Measurements from ENCODE around the gene SLC50A1. TPM values are rescaled to one million over a fixed set of nuclear protein-coding genes. Genes with fewer than 3 reads are reported as not detected.
"Not testable (repeated sequence)": the region's sequence is repeated elsewhere in the genome, so short reads cannot be mapped to it uniquely, and the experiment has no call there.

The SLC50A1 gene
- total RNA-seq, 1 experiment from 2014 or later, result 24.9 TPM

DNA sequence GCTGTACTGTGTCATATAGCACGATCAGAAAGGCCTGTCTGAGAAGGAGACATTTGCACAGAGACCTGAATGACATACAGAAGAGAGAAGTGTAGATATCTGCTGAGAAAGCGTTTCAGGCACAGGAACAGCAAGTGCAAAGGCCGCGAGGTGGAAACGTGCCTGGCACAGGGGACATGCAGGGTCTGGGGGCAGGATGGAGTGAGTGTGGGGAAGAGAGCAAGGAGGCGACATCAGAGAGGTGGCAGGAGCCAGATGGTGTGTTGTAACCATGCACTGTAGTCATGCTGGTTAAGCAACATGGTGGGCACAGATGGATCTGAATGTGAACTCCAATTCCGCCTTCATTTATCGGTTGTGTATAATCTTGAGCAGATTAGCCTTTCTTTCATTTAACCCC lies 24.5 kb downstream of the SLC50A1 start:
- Histone ChIP-seq H4K8ac (replicated peaks; ENCODE audit: insufficient read length, low read depth, low read length) (no peak overlapping the region), H4K5ac (ENCODE audit: insufficient read length, low read depth, low read length) (no peak overlapping the region), H3K18ac (ENCODE audit: insufficient read length, low read depth, low read length) (no peak overlapping the region), H2AFZ (ENCODE audit: low read length) (no peak overlapping the region), H4K91ac (ENCODE audit: insufficient read length, low read depth, low read length) (no peak overlapping the region), H3K27me3 (ENCODE audit: insufficient read depth, low read length) (no peaks in the 10 kb centered on the region), H3K14ac (ENCODE audit: insufficient read depth, low read length) (no peak overlapping the region), H3K23ac (ENCODE audit: insufficient read length, low read depth, low read length) (no peak overlapping the region), H3K56ac (ENCODE audit: insufficient read length, low read depth, low read length) (no peak overlapping the region), H3K79me1 (ENCODE audit: insufficient read depth, low read depth, low read length, poor library complexity, severe bottlenecking) (no peaks in the 10 kb centered on the region), H4K20me1 (ENCODE audit: control insufficient read depth, insufficient read depth, insufficient read length) (no peaks in the 10 kb centered on the region), H2BK20ac (ENCODE audit: low read depth, low read length, poor library complexity, severe bottlenecking) (no peak overlapping the region), H3K23me2 (ENCODE audit: insufficient read length, low read depth, low read length, poor library complexity, severe bottlenecking) (no peaks in the 10 kb centered on the region), H2BK15ac (ENCODE audit: low read depth, low read length) (no peak overlapping the region), H2BK12ac (ENCODE audit: insufficient read length, low read depth, low read length) (no peak overlapping the region), H2BK120ac (ENCODE audit: low read depth, low read length, poor library complexity, severe bottlenecking) (no peak overlapping the region), H3T11ph (ENCODE audit: low read length) (no peak overlapping the region), H2AK5ac (ENCODE audit: insufficient read length, low read length) (no peak overlapping the region), H3K4ac (ENCODE audit: low read depth, low read length) (no peak overlapping the region), H3K4me2 (ENCODE audit: insufficient read depth, insufficient read length, low read length) (no peak overlapping the region), H2BK5ac (ENCODE audit: insufficient read length, low read length) (no peak overlapping the region), H3K9ac (ENCODE audit: extremely low read depth, insufficient read length, low read length) (no peak overlapping the region), H3K4me1 (ENCODE audit: insufficient read depth, low read length) (no peaks in the 10 kb centered on the region), H3K27ac (ENCODE audit: insufficient read length, low read depth, low read length) (no peak overlapping the region), H3K79me2 (ENCODE audit: insufficient read depth, low read length) (no peaks in the 10 kb centered on the region), H3K9me3 (ENCODE audit: control insufficient read depth, low read depth, low read length) (no peaks in the 10 kb centered on the region)
- Mint-ChIP-seq H3K4me3 (no peak overlapping the region), H3K9me3 (peaks cover 0 to 5% of the 10 kb centered on the region in 2 experiments; a peak in 3 of 5 replicates), H3K36me3 (ENCODE audit: insufficient read depth in 1 of 3, low read depth in 3 of 3) (no peaks in the 10 kb centered on the region), H3K27me3 (ENCODE audit: low read depth) (peaks cover 27% of the 10 kb centered on the region), H3K27ac (no peak overlapping the region), H3K4me1 (no peaks in the 10 kb centered on the region)
- no peak for DNase-seq
- TF ChIP-seq, protein P1, sequence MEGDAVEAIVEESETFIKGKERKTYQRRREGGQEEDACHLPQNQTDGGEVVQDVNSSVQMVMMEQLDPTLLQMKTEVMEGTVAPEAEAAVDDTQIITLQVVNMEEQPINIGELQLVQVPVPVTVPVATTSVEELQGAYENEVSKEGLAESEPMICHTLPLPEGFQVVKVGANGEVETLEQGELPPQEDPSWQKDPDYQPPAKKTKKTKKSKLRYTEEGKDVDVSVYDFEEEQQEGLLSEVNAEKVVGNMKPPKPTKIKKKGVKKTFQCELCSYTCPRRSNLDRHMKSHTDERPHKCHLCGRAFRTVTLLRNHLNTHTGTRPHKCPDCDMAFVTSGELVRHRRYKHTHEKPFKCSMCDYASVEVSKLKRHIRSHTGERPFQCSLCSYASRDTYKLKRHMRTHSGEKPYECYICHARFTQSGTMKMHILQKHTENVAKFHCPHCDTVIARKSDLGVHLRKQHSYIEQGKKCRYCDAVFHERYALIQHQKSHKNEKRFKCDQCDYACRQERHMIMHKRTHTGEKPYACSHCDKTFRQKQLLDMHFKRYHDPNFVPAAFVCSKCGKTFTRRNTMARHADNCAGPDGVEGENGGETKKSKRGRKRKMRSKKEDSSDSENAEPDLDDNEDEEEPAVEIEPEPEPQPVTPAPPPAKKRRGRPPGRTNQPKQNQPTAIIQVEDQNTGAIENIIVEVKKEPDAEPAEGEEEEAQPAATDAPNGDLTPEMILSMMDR (conservative IDR thresholded peaks at IDR 0.05), result no peak
- no CpG with 5 or more reads among the region's 8 CpGs for WGBS (ENCODE audit: extremely low coverage, insufficient read length, low lambda C conversion rate)

DNA sequence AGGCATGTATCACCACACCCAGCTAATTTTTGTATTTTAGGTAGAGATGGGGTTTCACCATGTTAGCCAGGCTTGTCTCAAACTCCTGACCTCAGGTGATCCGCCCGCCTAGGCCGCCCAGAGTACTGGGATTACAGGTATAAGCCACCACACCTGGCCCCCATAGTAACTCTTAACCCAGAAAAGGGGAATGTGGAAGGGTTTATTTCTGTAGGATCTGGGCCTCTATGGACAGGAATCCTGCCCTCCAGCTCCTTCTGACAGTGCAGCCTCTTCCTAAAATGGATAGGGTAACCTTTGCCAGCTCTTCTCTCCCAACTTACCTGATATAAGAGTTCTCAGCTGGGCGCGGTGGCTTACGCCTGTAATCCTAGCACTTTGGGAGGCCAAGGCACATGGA lies 27.0 kb downstream of the SLC50A1 start:
- DNase-seq; H3K23me2 ChIP-seq (ENCODE audit: insufficient read length, low read depth, low read length, poor library complexity, severe bottlenecking); H3K79me2 ChIP-seq (ENCODE audit: insufficient read depth, low read length); H2AFZ ChIP-seq (ENCODE audit: low read length); H3K56ac ChIP-seq (ENCODE audit: insufficient read length, low read depth, low read length); H3K18ac ChIP-seq (ENCODE audit: insufficient read length, low read depth, low read length); H3K27me3 ChIP-seq (ENCODE audit: insufficient read depth, low read length); H3K4me1 ChIP-seq (ENCODE audit: insufficient read depth, low read length); H2BK12ac ChIP-seq (ENCODE audit: insufficient read length, low read depth, low read length); H3T11ph ChIP-seq (ENCODE audit: low read length); H3K9ac ChIP-seq (ENCODE audit: extremely low read depth, insufficient read length, low read length); H3K4ac ChIP-seq (ENCODE audit: low read depth, low read length); H3K4me3 Mint-ChIP-seq; H2AK5ac ChIP-seq (ENCODE audit: insufficient read length, low read length); H2BK120ac ChIP-seq (ENCODE audit: low read depth, low read length, poor library complexity, severe bottlenecking); H2BK5ac ChIP-seq (ENCODE audit: insufficient read length, low read length); H3K27ac ChIP-seq (ENCODE audit: insufficient read length, low read depth, low read length); H3K27ac Mint-ChIP-seq; H2BK20ac ChIP-seq (ENCODE audit: low read depth, low read length, poor library complexity, severe bottlenecking); H3K4me2 ChIP-seq (ENCODE audit: insufficient read depth, insufficient read length, low read length); H3K14ac ChIP-seq (ENCODE audit: insufficient read depth, low read length); H2BK15ac ChIP-seq (ENCODE audit: low read depth, low read length); H4K20me1 ChIP-seq (ENCODE audit: control insufficient read depth, insufficient read depth, insufficient read length); H4K8ac ChIP-seq (replicated peaks; ENCODE audit: insufficient read length, low read depth, low read length); H4K91ac ChIP-seq (ENCODE audit: insufficient read length, low read depth, low read length); H3K79me1 ChIP-seq (ENCODE audit: insufficient read depth, low read depth, low read length, poor library complexity, severe bottlenecking); H3K9me3 Mint-ChIP-seq; H3K9me3 ChIP-seq (ENCODE audit: control insufficient read depth, low read depth, low read length); H3K36me3 Mint-ChIP-seq (ENCODE audit: insufficient read depth in 1 of 3, low read depth in 3 of 3); H3K23ac ChIP-seq (ENCODE audit: insufficient read length, low read depth, low read length); H4K5ac ChIP-seq (ENCODE audit: insufficient read length, low read depth, low read length): not testable (repeated sequence)
- no CpG with 5 or more reads among the region's 6 CpGs for WGBS (ENCODE audit: extremely low coverage, insufficient read length, low lambda C conversion rate)
- Mint-ChIP-seq H3K27me3 (ENCODE audit: low read depth) (peaks cover 17% of the 10 kb centered on the region), H3K4me1 (peaks cover 4 to 18% of the 10 kb centered on the region in 2 experiments)
